ENCODE measurements around the gene IZUMO4. TPM values are rescaled to one million over a fixed set of nuclear protein-coding genes. Genes with fewer than 3 reads are reported as not detected.
"Not testable (repeated sequence)": the region's sequence is repeated elsewhere in the genome, so short reads cannot be mapped to it uniquely, and the experiment has no call there.

IZUMO4 gene
- total RNA-seq, 1 donor from 2014 or later: 6.8 TPM

GRCh38 chr19:2089001-2089711 is 7.6 kb upstream of the IZUMO4 start:
- Histone ChIP-seq H3K36me3 (peaks cover 12% of the 10 kb centered on the region), H3K4me1 (peaks cover 76% of the 10 kb centered on the region), H3K27ac (peak overlapping the region; percentile 60), H3K4me3 (no peak overlapping the region), H3K27me3 (no peaks in the 10 kb centered on the region), H3K9me3 (no peaks in the 10 kb centered on the region)
- ATAC-seq: no peak
- no peak for DNase-seq
- TF ChIP-seq CTCF (IDR thresholded peaks at IDR 0.05): no peak
- intact Hi-C loops (cut with DNase I): no loop called here

GRCh38 chr19:2089727-2090053 is 7.0 kb upstream of the IZUMO4 start:
- peaks cover 82% of the 10 kb centered on the region for H3K4me1 ChIP-seq
- H3K4me3 ChIP-seq: no peak overlapping the region
- peak overlapping the region; percentile 60 for H3K27ac ChIP-seq
- no peaks in the 10 kb centered on the region for H3K9me3 ChIP-seq
- H3K36me3 ChIP-seq: peaks cover 11% of the 10 kb centered on the region
- intact Hi-C loops (cut with DNase I): no loop called here
- DNase-seq: no peak
- no peaks in the 10 kb centered on the region for H3K27me3 ChIP-seq
- ATAC-seq: no peak
- no peak for TF ChIP-seq CTCF (IDR thresholded peaks at IDR 0.05)

GRCh38 chr19:2091926-2092525 is 4.7 kb upstream of the IZUMO4 start:
- intact Hi-C loops (cut with DNase I); H3K4me3 ChIP-seq; H3K36me3 ChIP-seq; H3K9me3 ChIP-seq; H3K27me3 ChIP-seq; ATAC-seq; DNase-seq: not testable (repeated sequence)
- Histone ChIP-seq H3K27ac (peak overlapping the region; percentile 60), H3K4me1 (peaks cover 78% of the 10 kb centered on the region)

DNA sequence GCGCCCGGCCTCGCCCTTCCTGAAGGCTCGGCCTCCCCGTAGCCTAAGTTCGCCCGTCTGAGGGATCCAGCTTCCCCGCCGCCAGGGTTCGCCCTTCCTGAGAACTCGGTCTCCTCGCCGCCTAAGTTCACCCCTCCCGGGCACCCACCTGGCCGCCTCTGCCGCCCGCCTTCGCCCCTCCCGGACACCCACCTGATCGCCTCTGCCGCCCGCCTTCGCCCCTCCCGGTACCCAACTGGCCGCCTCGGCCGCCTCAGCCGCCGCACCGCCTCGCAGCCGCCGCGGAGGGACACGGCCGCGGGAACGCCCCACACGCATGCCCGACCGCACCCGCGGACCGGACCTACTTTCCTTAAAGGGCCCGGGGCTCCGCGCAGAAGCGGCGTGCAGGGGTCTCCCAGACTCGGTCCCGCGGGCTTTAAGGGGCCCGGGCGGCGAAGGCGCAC is 658 bp upstream of the IZUMO4 start, which contains the start of gene MOB3A:
Gene MOB3A, minus strand, starts transcription at position 293 of the 446 bp plus-strand sequence. CDS start 17,766 bp downstream, outside the sequence.
- peak; percentile 34 for TF ChIP-seq CTCF (IDR thresholded peaks at IDR 0.05)
- DNase-seq: peak; percentile 97
- Histone ChIP-seq H3K4me3 (peak within 1 kb of the TSS; percentile 83), H3K27me3 (no peaks in the 10 kb centered on the region), H3K27ac (peak within 1 kb of the TSS; percentile 96), H3K4me1 (peaks cover 49% of the 10 kb centered on the region), H3K36me3 (peaks cover 23% of the 10 kb centered on the region), H3K9me3 (no peaks in the 10 kb centered on the region)
- ATAC-seq: peak; percentile 78
- intact Hi-C loops (cut with DNase I): no loop called here

- ATAC-seq (no peak), DNase-seq (no peak)
- H3K27ac ChIP-seq: peak overlapping the region; percentile 39
- intact Hi-C loops (cut with DNase I): no loop called here
- TF ChIP-seq CTCF (IDR thresholded peaks at IDR 0.05): no peak
- H3K4me3 ChIP-seq: peak overlapping the region; percentile 41
- H3K36me3 ChIP-seq: peaks cover 36% of the 10 kb centered on the region
- no peaks in the 10 kb centered on the region for H3K9me3 ChIP-seq
- H3K4me1 ChIP-seq: peaks cover 37% of the 10 kb centered on the region
- H3K27me3 ChIP-seq: no peaks in the 10 kb centered on the region
Observed at GRCh38 chr19:2097203-2097885, 629 bp downstream of the IZUMO4 start.

- H3K4me1 ChIP-seq: peaks cover 32% of the 10 kb centered on the region
- H3K27ac ChIP-seq: no peak overlapping the region
- H3K9me3 ChIP-seq: no peaks in the 10 kb centered on the region
- no peak for DNase-seq
- intact Hi-C loops (cut with DNase I): no loop called here
- no peak overlapping the region for H3K4me3 ChIP-seq
- H3K27me3 ChIP-seq: no peaks in the 10 kb centered on the region
- peaks cover 42% of the 10 kb centered on the region for H3K36me3 ChIP-seq
- TF ChIP-seq CTCF (IDR thresholded peaks at IDR 0.05): no peak
- ATAC-seq: no peak
Observed at GRCh38 chr19:2097886-2098327, 1.2 kb downstream of the IZUMO4 start.
